ENCODE data around the gene DLGAP5. TPM values are rescaled to one million over a fixed set of nuclear protein-coding genes. Genes with fewer than 3 reads are reported as not detected.

DLGAP5 gene
- total and polyA plus RNA-seq, 2 of the 4 experiments (the other 2 are of a cell fraction), result 14.9 to 19.0 TPM

DNA sequence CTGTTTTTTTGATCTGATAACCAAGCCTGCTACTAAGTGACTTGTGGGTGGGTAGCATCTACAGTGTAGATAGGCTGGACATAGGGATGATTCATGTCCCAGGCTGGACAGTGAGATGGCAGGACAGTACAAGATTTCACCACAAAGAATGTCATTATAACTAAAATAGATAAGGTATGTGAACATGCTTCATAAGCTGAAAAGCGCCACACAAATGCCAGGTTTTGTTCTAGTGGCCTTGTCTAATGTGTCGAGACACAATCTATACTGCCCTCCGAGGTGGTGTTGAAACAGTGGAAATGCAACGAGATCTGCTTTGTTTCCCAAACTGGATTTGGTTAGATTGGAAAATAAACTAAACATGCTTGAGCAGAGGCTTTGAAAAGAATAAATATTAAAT is 58.0 kb downstream of the DLGAP5 start:
- POLR2A ChIA-PET (ENCODE audit: unreplicated experiment), result no interaction called here
- Histone ChIP-seq H3K18ac (ENCODE audit: low read depth, low read length) (no peak overlapping the region), H4K20me1 (ENCODE audit: insufficient read depth, low read length) (peaks cover 71% of the 10 kb centered on the region), H3K79me1 (ENCODE audit: low read depth in 1 of 2, low read length in 2 of 2) (peaks cover 38 to 78% of the 10 kb centered on the region in 2 experiments), H2AFZ (replicated peaks; ENCODE audit: low read length, poor library complexity) (no peak overlapping the region), H3K23ac (ENCODE audit: low read depth, low read length) (peak overlapping the region; percentile 11; the same call in 1 of the 2 replicates), H3K9ac (ENCODE audit: low read depth, low read length) (no peak overlapping the region), H3K4me3 (ENCODE audit: insufficient read depth, low read depth, low read length) (no peak overlapping the region), H3K4me2 (ENCODE audit: low read depth, low read length) (no peak overlapping the region), H3K4me1 (ENCODE audit: control insufficient read depth, insufficient read depth, low read length) (peaks cover 16% of the 10 kb centered on the region), H3K27ac (ENCODE audit: insufficient read depth, low read length) (no peak overlapping the region), H3K36me3 (ENCODE audit: control insufficient read depth, insufficient read depth, low read length) (peaks cover 12% of the 10 kb centered on the region), H3K14ac (replicated peaks; ENCODE audit: low read depth, low read length) (peak overlapping the region; percentile 10), H3K4ac (ENCODE audit: low read depth, low read length) (no peak overlapping the region; the same call in 1 of the 2 replicates), H4K5ac (ENCODE audit: low read depth, low read length) (no peak overlapping the region), H3K9me3 (ENCODE audit: control insufficient read depth, insufficient read depth, low read length) (no peaks in the 10 kb centered on the region), H4K91ac (ENCODE audit: insufficient read depth, low read depth, low read length) (no peak overlapping the region), H2BK5ac (ENCODE audit: low read depth, low read length, poor library complexity, severe bottlenecking) (peak overlapping the region; percentile 27), H4K8ac (ENCODE audit: low read depth in 2 of 2, low read length in 2 of 2) (no peak overlapping the region), H3K27me3 (ENCODE audit: control insufficient read depth, insufficient read depth, low read length) (no peaks in the 10 kb centered on the region), H2BK20ac (ENCODE audit: low read depth, low read length) (no peak overlapping the region), H2BK15ac (ENCODE audit: low read depth, low read length) (peak overlapping the region; percentile 12; the same call in 1 of the 3 replicates), H2AK5ac (ENCODE audit: low read depth, low read length) (no peak overlapping the region; the same call in 1 of the 2 replicates), H3K56ac (ENCODE audit: extremely low read depth, insufficient read depth, low read length) (no peak overlapping the region), H2BK120ac (ENCODE audit: low read depth, low read length) (no peak overlapping the region), H2AK9ac (replicated peaks; ENCODE audit: low read depth, low read length, poor library complexity) (no peak overlapping the region), H3K9me1 (ENCODE audit: insufficient read depth, low read length) (peaks cover 35% of the 10 kb centered on the region)
- no TSS peak for BruUV-seq (replicated peaks)
- CTCF ChIA-PET, result no interaction called here
- 90% methylated on average over 2 of the region's 4 CpGs; no CpG with 5 or more reads in 1 of the 2 experiments for WGBS, 2 experiments (ENCODE audit: extremely low coverage in 2 of 2, insufficient read length in 1 of 2)
- in situ Hi-C loops (cut with MboI; ENCODE audit: low sequenced_read_pairs), result loop anchor here (5.0 kb wide), 1 partner anchor 36 kb away; no protein-coding TSS in a partner anchor
- TF ChIP-seq MAZ (IDR thresholded peaks at IDR 0.05; ENCODE audit: borderline replicate concordance, low read depth, low read length), result no peak
- peak; percentile 50 for TF ChIP-seq RAD21 (IDR thresholded peaks at IDR 0.05; ENCODE audit: low read length)
- TF ChIP-seq, protein P1, sequence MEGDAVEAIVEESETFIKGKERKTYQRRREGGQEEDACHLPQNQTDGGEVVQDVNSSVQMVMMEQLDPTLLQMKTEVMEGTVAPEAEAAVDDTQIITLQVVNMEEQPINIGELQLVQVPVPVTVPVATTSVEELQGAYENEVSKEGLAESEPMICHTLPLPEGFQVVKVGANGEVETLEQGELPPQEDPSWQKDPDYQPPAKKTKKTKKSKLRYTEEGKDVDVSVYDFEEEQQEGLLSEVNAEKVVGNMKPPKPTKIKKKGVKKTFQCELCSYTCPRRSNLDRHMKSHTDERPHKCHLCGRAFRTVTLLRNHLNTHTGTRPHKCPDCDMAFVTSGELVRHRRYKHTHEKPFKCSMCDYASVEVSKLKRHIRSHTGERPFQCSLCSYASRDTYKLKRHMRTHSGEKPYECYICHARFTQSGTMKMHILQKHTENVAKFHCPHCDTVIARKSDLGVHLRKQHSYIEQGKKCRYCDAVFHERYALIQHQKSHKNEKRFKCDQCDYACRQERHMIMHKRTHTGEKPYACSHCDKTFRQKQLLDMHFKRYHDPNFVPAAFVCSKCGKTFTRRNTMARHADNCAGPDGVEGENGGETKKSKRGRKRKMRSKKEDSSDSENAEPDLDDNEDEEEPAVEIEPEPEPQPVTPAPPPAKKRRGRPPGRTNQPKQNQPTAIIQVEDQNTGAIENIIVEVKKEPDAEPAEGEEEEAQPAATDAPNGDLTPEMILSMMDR (conservative IDR thresholded peaks at IDR 0.05; ENCODE audit: low read depth, low read length), result peak; percentile 28; the same call in 1 of the 2 replicates
- no peak for TF ChIP-seq BHLHE40 (IDR thresholded peaks at IDR 0.05; ENCODE audit: low read depth, low read length)
- TF ChIP-seq SMC3 (IDR thresholded peaks at IDR 0.05; ENCODE audit: low read depth, low read length), result peak; percentile 23; the same call in 1 of the 2 replicates
- DNase-seq (peak; percentile 43), ATAC-seq (ENCODE audit: low read depth) (no peak)
- intact Hi-C loops (cut with micrococcal nuclease), result no loop called here
- dilution Hi-C loops (cut with HindIII; ENCODE audit: low sequenced_read_pairs, unreplicated experiment), result no loop called here
